GM12875 (cell line): Measurements from ENCODE around the gene CMYA5.

Source experiments
- H3K4me3 ChIP-seq: one replicate; pipeline ENCODE4 v1.5.1; 2011; ENCODE audit warnings: low read depth, low read length, control low read depth
- CTCF ChIP-seq: IDR thresholded peaks from 2 replicates; pipeline ENCODE4 v1.5.1; 2011; ENCODE audit warnings: low read depth, mild to moderate bottlenecking, control low read depth, inconsistent platforms, low read length, moderate library complexity, borderline replicate concordance; ENCODE audit not compliant: insufficient read depth

The CMYA5 gene

GRCh38 chr5:79692596-79692995 lies 3.0 kb downstream of the CMYA5 start:
- no peak for TF ChIP-seq CTCF

GRCh38 chr5:79694183-79694582 lies 4.5 kb downstream of the CMYA5 start:
- no peak overlapping the region for H3K4me3 ChIP-seq
- no peak for TF ChIP-seq CTCF

More at GRCh38 chr5:79692596-79692995, 3.0 kb downstream of the CMYA5 start:
- no peak overlapping the region for H3K4me3 ChIP-seq

GRCh38 chr5:79694652-79695051 lies 5.0 kb downstream of the CMYA5 start:
- H3K4me3 ChIP-seq = no peak overlapping the region
- TF ChIP-seq CTCF = no peak

GRCh38 chr5:79695526-79695925 lies 5.9 kb downstream of the CMYA5 start:
- no peak overlapping the region for H3K4me3 ChIP-seq
- no peak for TF ChIP-seq CTCF

- H3K4me3 ChIP-seq = no peak overlapping the region
- no peak for TF ChIP-seq CTCF
These were observed 7.9 kb downstream of the CMYA5 start for GRCh38 chr5:79697222-79698170.

GRCh38 chr5:79699763-79700400 lies 10.2 kb downstream of the CMYA5 start:
- TF ChIP-seq CTCF = no peak
- H3K4me3 ChIP-seq = no peak overlapping the region
